ENCODE data around the gene EXOC1L. TPM values are rescaled to one million over a fixed set of nuclear protein-coding genes. Genes with fewer than 3 reads are reported as not detected.

Gene EXOC1L
- total and polyA plus RNA-seq, 12 donors: 0.12 TPM; not detected in 11

- DNase-seq (no peak), ATAC-seq (no peak)
- no peaks in the 10 kb centered on the region for H3K36me3 ChIP-seq
- H3K4me1 ChIP-seq: peaks cover 0 to 7% (median 0%) of the 10 kb centered on the region in 9 donors
- no peaks in the 10 kb centered on the region for H3K9me3 ChIP-seq
- H3K27me3 ChIP-seq: peaks cover 0 to 88% (median 51%) of the 10 kb centered on the region in 7 donors
- intact Hi-C loops (cut with DNase I): no loop called here
- H3K4me3 ChIP-seq: no peak overlapping the region
- no peak overlapping the region for H3K27ac ChIP-seq
- TF ChIP-seq CTCF (IDR thresholded peaks at IDR 0.05): no peak
- 41 to 44% methylated on average over 23 of the region's 23 CpGs for WGBS, 2 donors
Measured at GRCh38 chr4:55794053-55794452, 25.5 kb upstream of the EXOC1L start.

- Histone ChIP-seq H3K4me3 (no peak overlapping the region), H3K36me3 (no peaks in the 10 kb centered on the region), H3K9me3 (no peaks in the 10 kb centered on the region), H3K27ac (no peak overlapping the region), H3K4me1 (peaks cover 0 to 7% (median 0%) of the 10 kb centered on the region in 9 donors), H3K27me3 (peaks cover 0 to 75% (median 49%) of the 10 kb centered on the region in 7 donors)
- DNase-seq: no peak
- 76 to 93% methylated on average over 1 of the region's 1 CpG for WGBS, 2 donors
- intact Hi-C loops (cut with DNase I): no loop called here
- TF ChIP-seq CTCF (IDR thresholded peaks at IDR 0.05): no peak
- ATAC-seq: no peak
Measured at GRCh38 chr4:55795341-55795740, 24.2 kb upstream of the EXOC1L start.

- Histone ChIP-seq H3K9me3 (no peaks in the 10 kb centered on the region), H3K4me3 (no peak overlapping the region), H3K27me3 (peaks cover 0 to 25% (median 4%) of the 10 kb centered on the region in 7 donors), H3K27ac (no peak overlapping the region), H3K4me1 (no peaks in the 10 kb centered on the region), H3K36me3 (no peaks in the 10 kb centered on the region)
- WGBS, 2 donors: 11 to 25% methylated on average over 1 of the region's 1 CpG
- intact Hi-C loops (cut with DNase I): no loop called here
- no peak for DNase-seq
- no peak for TF ChIP-seq CTCF (IDR thresholded peaks at IDR 0.05)
- ATAC-seq: no peak
Measured at GRCh38 chr4:55801498-55801897, 18.1 kb upstream of the EXOC1L start.

- H3K4me3 ChIP-seq: no peak overlapping the region
- no peaks in the 10 kb centered on the region for H3K4me1 ChIP-seq
- TF ChIP-seq CTCF (IDR thresholded peaks at IDR 0.05): no peak
- H3K27me3 ChIP-seq: peaks cover 0 to 23% (median 4%) of the 10 kb centered on the region in 7 donors
- ATAC-seq: no peak
- DNase-seq: no peak
- no peak overlapping the region for H3K27ac ChIP-seq
- no peaks in the 10 kb centered on the region for H3K9me3 ChIP-seq
- intact Hi-C loops (cut with DNase I): no loop called here
- H3K36me3 ChIP-seq: no peaks in the 10 kb centered on the region
Measured at GRCh38 chr4:55807556-55807955, 12.0 kb upstream of the EXOC1L start.

Data from heart right ventricle (tissue), 16 donors.